Testis (tissue), 2 donors: ENCODE measurements around the gene TMEM150B.

Source experiments
- POLR2A ChIP-seq: fragments of 450-650 bp; IDR thresholded peaks from one replicate; pipeline ENCODE4 v1.6.1; 2017; ENCODE audit warnings: antibody characterized with exemption, mild to moderate bottlenecking, moderate library complexity
- TF ChIP-seq, protein P1 (sequence below), 3 experiments: fragments of 450-650 bp in 2 of 3; fragments of 200-600 bp in 1 of 3; sonication (generic) in 1 of 3; IDR thresholded peaks; one replicate each; pipeline ENCODE4 v1.5.1; 2016 to 2019; ENCODE audit warnings: antibody characterized with exemption in 3 of 3, mild to moderate bottlenecking in 2 of 3, moderate library complexity in 1 of 3

DNA sequence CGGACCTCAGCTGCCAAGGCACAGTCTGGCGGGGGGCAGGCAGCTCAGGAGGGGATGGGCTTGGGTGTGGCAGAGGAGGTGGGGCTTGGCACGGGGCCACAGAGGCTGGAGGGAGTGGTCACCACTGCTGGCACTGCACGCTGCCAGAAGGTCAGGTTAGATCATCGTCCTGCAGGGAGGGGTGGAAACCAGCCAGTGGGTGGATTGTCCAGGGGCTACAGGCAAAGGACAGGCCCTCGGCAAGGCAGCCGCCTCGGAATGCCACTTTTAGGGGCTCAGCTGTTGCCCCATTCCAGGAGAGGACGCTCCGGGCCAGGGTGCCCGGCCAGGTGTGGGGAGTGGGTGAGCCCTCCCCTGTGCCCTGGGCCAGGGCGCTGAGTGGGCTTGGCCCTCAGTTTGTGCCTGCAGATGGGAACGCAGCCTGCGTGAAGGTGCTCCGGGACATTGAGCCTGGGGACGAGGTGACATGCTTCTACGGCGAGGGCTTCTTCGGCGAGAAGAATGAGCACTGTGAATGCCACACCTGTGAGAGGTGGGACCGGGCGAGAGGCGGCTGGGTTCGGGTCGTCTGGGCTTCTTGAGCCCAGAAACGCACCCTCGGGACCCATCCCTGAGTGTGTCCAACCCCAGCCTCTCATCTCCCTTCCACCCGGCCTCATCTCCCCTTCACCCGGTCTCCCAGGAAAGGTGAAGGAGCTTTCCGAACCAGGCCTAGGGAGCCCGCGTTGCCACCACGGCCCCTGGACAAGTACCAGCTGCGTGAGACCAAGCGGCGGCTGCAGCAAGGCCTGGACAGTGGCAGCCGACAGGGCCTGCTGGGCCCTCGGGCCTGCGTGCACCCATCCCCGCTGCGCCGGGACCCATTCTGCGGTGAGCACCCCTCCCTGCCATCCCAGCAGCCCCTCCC is 20.9 kb upstream of the TMEM150B start:
- TF ChIP-seq, protein P1, sequence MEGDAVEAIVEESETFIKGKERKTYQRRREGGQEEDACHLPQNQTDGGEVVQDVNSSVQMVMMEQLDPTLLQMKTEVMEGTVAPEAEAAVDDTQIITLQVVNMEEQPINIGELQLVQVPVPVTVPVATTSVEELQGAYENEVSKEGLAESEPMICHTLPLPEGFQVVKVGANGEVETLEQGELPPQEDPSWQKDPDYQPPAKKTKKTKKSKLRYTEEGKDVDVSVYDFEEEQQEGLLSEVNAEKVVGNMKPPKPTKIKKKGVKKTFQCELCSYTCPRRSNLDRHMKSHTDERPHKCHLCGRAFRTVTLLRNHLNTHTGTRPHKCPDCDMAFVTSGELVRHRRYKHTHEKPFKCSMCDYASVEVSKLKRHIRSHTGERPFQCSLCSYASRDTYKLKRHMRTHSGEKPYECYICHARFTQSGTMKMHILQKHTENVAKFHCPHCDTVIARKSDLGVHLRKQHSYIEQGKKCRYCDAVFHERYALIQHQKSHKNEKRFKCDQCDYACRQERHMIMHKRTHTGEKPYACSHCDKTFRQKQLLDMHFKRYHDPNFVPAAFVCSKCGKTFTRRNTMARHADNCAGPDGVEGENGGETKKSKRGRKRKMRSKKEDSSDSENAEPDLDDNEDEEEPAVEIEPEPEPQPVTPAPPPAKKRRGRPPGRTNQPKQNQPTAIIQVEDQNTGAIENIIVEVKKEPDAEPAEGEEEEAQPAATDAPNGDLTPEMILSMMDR (IDR thresholded peaks at IDR 0.05) = no peak
- TF ChIP-seq POLR2A = no peak
